ENCODE data around the gene NAV1. TPM values are rescaled to one million over a fixed set of nuclear protein-coding genes. Genes with fewer than 3 reads are reported as not detected.

Gene NAV1
- total and polyA plus RNA-seq, 9 of the 15 experiments (the other 6 are each of a cell fraction or from before 2014, with no cell fraction given) = 0.91 to 16.8 (median 3.2) TPM

GRCh38 chr1:201531551-201532425, 7.1 kb upstream of the NAV1 start (continued):
- TF ChIP-seq ZMIZ1 (IDR thresholded peaks at IDR 0.05; ENCODE audit: low read depth in 2 of 2, low read length in 2 of 2) = no peak

GRCh38 chr1:201533836-201534235, 5.1 kb upstream of the NAV1 start:
- in situ Hi-C loops (cut with MboI) = no loop called here
- CTCF ChIA-PET (ENCODE audit: low intra/inter-chr PET ratio) = interaction anchor here (0.6 kb wide), 1 partner anchor 341 kb away, joined by 3 read pairs; no protein-coding TSS in a partner anchor
- BruUV-seq (replicated peaks) = no TSS peak

More at GRCh38 chr1:201533836-201534235, 5.1 kb upstream of the NAV1 start:
- H3K79me2 ChIP-seq (ENCODE audit: control insufficient read depth, insufficient read depth, low read length) = no peaks in the 10 kb centered on the region
- no peak overlapping the region for H3K4me3 ChIP-seq
- POLR2A ChIA-PET = no interaction called here
- no peak for FAIRE-seq
- no peak overlapping the region for H3K9ac ChIP-seq (ENCODE audit: insufficient read depth in 1 of 2, low read depth in 2 of 2, low read length in 2 of 2)
- H3K4me1 ChIP-seq (replicated peaks in 1 of 2; ENCODE audit: control insufficient read depth in 2 of 2, insufficient read depth in 2 of 2, low read length in 2 of 2) = peaks cover 11 to 17% of the 10 kb centered on the region in 2 experiments
- no peaks in the 10 kb centered on the region for H3K9me1 ChIP-seq (ENCODE audit: control insufficient read depth, insufficient read depth, low read length)
- peaks cover 17 to 36% of the 10 kb centered on the region in 2 experiments for H3K27me3 ChIP-seq (ENCODE audit: control insufficient read depth in 2 of 2, insufficient read depth in 2 of 2, low read length in 2 of 2)
- intact Hi-C loops (cut with micrococcal nuclease) = loop anchor here (5.0 to 10.0 kb wide), 2 partner anchors 348 to 441 kb away; no protein-coding TSS in a partner anchor
- no peak overlapping the region for H3K27ac ChIP-seq (ENCODE audit: extremely low read depth, low read depth, low read length)
- no peaks in the 10 kb centered on the region for H4K20me1 ChIP-seq (replicated peaks; ENCODE audit: control insufficient read depth, insufficient read depth, low read length)
- H3K36me3 ChIP-seq (ENCODE audit: control insufficient read depth, insufficient read depth, low read length) = no peaks in the 10 kb centered on the region
- ATAC-seq = no peak
- H3K4me2 ChIP-seq (ENCODE audit: insufficient read depth, low read length) = no peak overlapping the region
- WGBS (ENCODE audit: insufficient coverage, low coverage, missing lambda C conversion rate) = 6% methylated on average over 4 of the region's 4 CpGs
- TF ChIP-seq ZNF140 (CRISPR knock-in tag; IDR thresholded peaks at IDR 0.05) = no peak
- no peaks in the 10 kb centered on the region for H3K9me3 ChIP-seq (replicated peaks; ENCODE audit: control insufficient read depth, insufficient read depth, low read depth, low read length)
- no peak for DNase-seq (ENCODE audit: extremely low read depth in 1 of 4, low spot score in 3 of 4)
- no peak overlapping the region for H2AFZ ChIP-seq (ENCODE audit: low read depth, low read length)

Measured in K562 (cell line).